ENCODE data around the gene PACC1. TPM values are rescaled to one million over a fixed set of nuclear protein-coding genes. Genes with fewer than 3 reads are reported as not detected.

PACC1 gene
- total RNA-seq, 1 experiment from 2014 or later: 27.7 TPM

DNA sequence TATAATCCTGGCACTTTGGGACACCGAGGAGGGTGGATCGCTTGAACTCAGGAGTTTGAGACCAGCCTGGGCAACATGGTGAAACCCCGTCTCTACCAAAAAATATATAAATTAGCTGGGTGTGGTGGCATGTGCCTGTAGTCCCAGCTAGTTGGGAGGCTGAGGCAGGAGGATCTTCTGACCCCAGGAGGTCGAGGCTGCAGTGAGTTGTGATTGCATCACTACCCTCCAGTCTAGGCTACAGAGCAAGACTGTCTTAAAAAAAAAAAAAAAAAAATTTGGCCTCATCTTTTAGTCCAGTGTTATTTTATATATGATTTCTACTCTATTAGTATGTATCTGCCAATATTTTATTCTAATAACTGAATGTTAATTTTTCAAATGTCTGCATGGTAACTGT is 69.8 kb downstream of the PACC1 start:
- no peak for DNase-seq
- ChIA-PET CTCF (interaction anchor here (1.0 kb wide), 1 partner anchor 274 kb away, joined by 4 read pairs; no protein-coding TSS in a partner anchor), POLR2A (ENCODE audit: unreplicated experiment) (no interaction called here)
- Histone ChIP-seq H3K27me3 (ENCODE audit: insufficient read depth, low read depth) (no peaks in the 10 kb centered on the region), H3K4me2 (no peak overlapping the region), H3F3A (ENCODE audit: insufficient read depth, low read depth) (peaks cover 4% of the 10 kb centered on the region; the same call in 1 of the 2 replicates), H3K4me1 (replicated peaks; ENCODE audit: insufficient read depth) (no peaks in the 10 kb centered on the region), H3K9me2 (ENCODE audit: insufficient read depth) (no peaks in the 10 kb centered on the region), H4K20me1 (ENCODE audit: insufficient read depth) (peaks cover 7% of the 10 kb centered on the region; the same call in 1 of the 2 replicates), H3K9me3 (ENCODE audit: insufficient read depth, low read depth) (no peaks in the 10 kb centered on the region), H2AFZ (no peak overlapping the region), H3K79me2 (ENCODE audit: low read depth) (no peaks in the 10 kb centered on the region), H3K36me3 (ENCODE audit: low read depth) (peaks cover 12% of the 10 kb centered on the region; the same call in 1 of the 2 replicates), H3K27ac (no peak overlapping the region), H3K4me3 (no peak overlapping the region)
- BruUV-seq (replicated peaks): no TSS peak
- no peak for TF ChIP-seq EZH2 (IDR thresholded peaks at IDR 0.05; ENCODE audit: low read depth)
- TF ChIP-seq, protein P1, sequence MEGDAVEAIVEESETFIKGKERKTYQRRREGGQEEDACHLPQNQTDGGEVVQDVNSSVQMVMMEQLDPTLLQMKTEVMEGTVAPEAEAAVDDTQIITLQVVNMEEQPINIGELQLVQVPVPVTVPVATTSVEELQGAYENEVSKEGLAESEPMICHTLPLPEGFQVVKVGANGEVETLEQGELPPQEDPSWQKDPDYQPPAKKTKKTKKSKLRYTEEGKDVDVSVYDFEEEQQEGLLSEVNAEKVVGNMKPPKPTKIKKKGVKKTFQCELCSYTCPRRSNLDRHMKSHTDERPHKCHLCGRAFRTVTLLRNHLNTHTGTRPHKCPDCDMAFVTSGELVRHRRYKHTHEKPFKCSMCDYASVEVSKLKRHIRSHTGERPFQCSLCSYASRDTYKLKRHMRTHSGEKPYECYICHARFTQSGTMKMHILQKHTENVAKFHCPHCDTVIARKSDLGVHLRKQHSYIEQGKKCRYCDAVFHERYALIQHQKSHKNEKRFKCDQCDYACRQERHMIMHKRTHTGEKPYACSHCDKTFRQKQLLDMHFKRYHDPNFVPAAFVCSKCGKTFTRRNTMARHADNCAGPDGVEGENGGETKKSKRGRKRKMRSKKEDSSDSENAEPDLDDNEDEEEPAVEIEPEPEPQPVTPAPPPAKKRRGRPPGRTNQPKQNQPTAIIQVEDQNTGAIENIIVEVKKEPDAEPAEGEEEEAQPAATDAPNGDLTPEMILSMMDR (conservative IDR thresholded peaks at IDR 0.05): no peak
- intact Hi-C loops (cut with micrococcal nuclease; ENCODE audit: unreplicated experiment): no loop called here

DNA sequence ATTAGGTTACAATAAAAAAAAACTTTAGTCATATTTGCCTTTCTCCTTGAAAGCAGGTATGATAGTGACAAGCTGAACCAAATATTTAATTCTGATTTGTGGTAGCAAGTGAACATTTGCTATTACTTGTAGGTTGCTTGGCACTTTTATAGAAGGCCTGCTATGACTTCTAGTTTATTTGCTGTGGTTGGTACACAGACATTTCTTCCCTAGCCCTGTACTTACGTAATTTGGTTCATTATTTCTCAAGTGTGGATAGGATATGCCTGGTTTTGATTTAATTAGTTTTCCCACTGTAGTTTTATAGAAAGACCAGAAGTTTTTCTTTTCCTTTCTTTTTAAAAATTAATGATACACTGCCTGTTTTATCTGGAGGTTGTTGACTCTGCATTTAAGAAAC is 73.6 kb downstream of the PACC1 start:
- no peaks in the 10 kb centered on the region; the same call in 1 of the 2 replicates for H3F3A ChIP-seq (ENCODE audit: insufficient read depth, low read depth)
- no TSS peak for BruUV-seq (replicated peaks)
- no peaks in the 10 kb centered on the region for H3K79me2 ChIP-seq (ENCODE audit: low read depth)
- no peaks in the 10 kb centered on the region for H3K27me3 ChIP-seq (ENCODE audit: insufficient read depth, low read depth)
- ChIA-PET POLR2A (ENCODE audit: unreplicated experiment) (no interaction called here), CTCF (no interaction called here)
- 0 out of 2 replicates have a peak overlapping the region, but pooled peaks have one; percentile 20 for H3K27ac ChIP-seq
- no peaks in the 10 kb centered on the region for H3K4me1 ChIP-seq (replicated peaks; ENCODE audit: insufficient read depth)
- peaks cover 3% of the 10 kb centered on the region; the same call in 1 of the 2 replicates for H4K20me1 ChIP-seq (ENCODE audit: insufficient read depth)
- H2AFZ ChIP-seq: no peak overlapping the region
- no peak overlapping the region for H3K4me2 ChIP-seq
- H3K9me3 ChIP-seq (ENCODE audit: insufficient read depth, low read depth): no peaks in the 10 kb centered on the region
- H3K9me2 ChIP-seq (ENCODE audit: insufficient read depth): no peaks in the 10 kb centered on the region
- H3K36me3 ChIP-seq (ENCODE audit: low read depth): peaks cover 11% of the 10 kb centered on the region; the same call in 1 of the 2 replicates
- DNase-seq: no peak
- intact Hi-C loops (cut with micrococcal nuclease; ENCODE audit: unreplicated experiment): no loop called here
- no peak overlapping the region for H3K4me3 ChIP-seq
- no peak for TF ChIP-seq EZH2 (IDR thresholded peaks at IDR 0.05; ENCODE audit: low read depth)
- TF ChIP-seq, protein P1 (conservative IDR thresholded peaks at IDR 0.05): no peak

DNA sequence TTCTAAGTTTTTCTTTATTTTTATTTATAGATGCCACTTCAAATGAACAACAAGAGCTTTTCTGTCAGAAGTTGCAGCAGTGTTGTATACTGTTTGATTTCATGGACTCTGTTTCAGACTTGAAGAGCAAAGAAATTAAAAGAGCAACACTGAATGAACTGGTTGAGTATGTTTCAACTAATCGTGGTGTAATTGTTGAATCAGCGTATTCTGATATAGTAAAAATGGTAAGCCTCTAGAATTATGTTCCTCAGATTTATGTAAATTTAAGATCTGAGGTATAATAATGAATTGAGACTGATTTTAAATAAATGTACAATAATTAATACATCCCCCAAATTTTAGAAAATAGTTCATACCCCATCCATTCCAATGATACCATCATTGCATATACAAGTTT is 85.6 kb downstream of the PACC1 start:
- no peaks in the 10 kb centered on the region for H3K27me3 ChIP-seq (ENCODE audit: insufficient read depth, low read depth)
- H3K9me2 ChIP-seq (ENCODE audit: insufficient read depth): no peaks in the 10 kb centered on the region
- H3K4me1 ChIP-seq (replicated peaks; ENCODE audit: insufficient read depth): no peaks in the 10 kb centered on the region
- H3K9me3 ChIP-seq (ENCODE audit: insufficient read depth, low read depth): no peaks in the 10 kb centered on the region
- no peak overlapping the region for H2AFZ ChIP-seq
- no peak overlapping the region for H3K27ac ChIP-seq
- no peak for DNase-seq
- POLR2A ChIA-PET (ENCODE audit: unreplicated experiment): interaction anchor here (0.7 kb wide), 2 partner anchors 29 to 127 kb away, joined by 5 to 6 read pairs; no protein-coding TSS in a partner anchor
- BruUV-seq (replicated peaks): no TSS peak
- CTCF ChIA-PET: interaction anchor here (0.5 kb wide), 1 partner anchor 148 kb away, joined by 6 read pairs; no protein-coding TSS in a partner anchor
- no peaks in the 10 kb centered on the region; the same call in 1 of the 2 replicates for H4K20me1 ChIP-seq (ENCODE audit: insufficient read depth)
- H3K4me2 ChIP-seq: no peak overlapping the region
- H3K79me2 ChIP-seq (ENCODE audit: low read depth): no peaks in the 10 kb centered on the region
- intact Hi-C loops (cut with micrococcal nuclease; ENCODE audit: unreplicated experiment): no loop called here
- H3F3A ChIP-seq (ENCODE audit: insufficient read depth, low read depth): no peaks in the 10 kb centered on the region; the same call in 1 of the 2 replicates
- 0 out of 2 replicates have a peak, but pooled peaks cover 8% of the 10 kb centered on the region for H3K36me3 ChIP-seq (ENCODE audit: low read depth)
- no peak overlapping the region for H3K4me3 ChIP-seq
- no peak for TF ChIP-seq EZH2 (IDR thresholded peaks at IDR 0.05; ENCODE audit: low read depth)
- TF ChIP-seq, protein P1 (conservative IDR thresholded peaks at IDR 0.05): no peak
